ENCODE results near the gene STXBP6.

STXBP6 gene

GRCh38 chr14:24859559-24859958 is 190.4 kb downstream of the STXBP6 start (continued):
- TF ChIP-seq ZSCAN23 (tag by site-specific recombination; IDR thresholded peaks at IDR 0.05) = no peak

- H3K9me3 ChIP-seq (ENCODE audit: control insufficient read depth, insufficient read depth, low read depth, low read length) = no peaks in the 10 kb centered on the region
- no peak for TF ChIP-seq ZBTB26 (tag by site-specific recombination; optimal IDR thresholded peaks at IDR 0.05)
- TF ChIP-seq GLI2 (tag by site-specific recombination; IDR thresholded peaks at IDR 0.05; ENCODE audit: borderline replicate concordance, low read depth) = no peak
- no peak for TF ChIP-seq ZNF433 (tag by site-specific recombination; IDR thresholded peaks at IDR 0.05; ENCODE audit: low read depth)
- TF ChIP-seq ZNF48 (tag by site-specific recombination; IDR thresholded peaks at IDR 0.05) = no peak
- no peak for TF ChIP-seq ZNF391 (tag by site-specific recombination; IDR thresholded peaks at IDR 0.05; ENCODE audit: borderline replicate concordance, low read depth)
- TF ChIP-seq PATZ1 (tag by site-specific recombination; IDR thresholded peaks at IDR 0.05) = no peak
- H3K4me1 ChIP-seq (ENCODE audit: control insufficient read depth, insufficient read depth, low read length) = no peaks in the 10 kb centered on the region
- H3K36me3 ChIP-seq (ENCODE audit: control insufficient read depth in 2 of 2, insufficient read depth in 1 of 2, low read length in 2 of 2) = peaks cover 0 to 6% of the 10 kb centered on the region in 2 experiments; a peak in 1 of 3 replicates
- no peak overlapping the region for H3K4me3 ChIP-seq (ENCODE audit: low read depth, low read length)
- ChIA-PET CTCF (interaction anchor here (0.5 to 1.2 kb wide), 2 partner anchors 22 to 52 kb away, joined by 4 to 5 read pairs; no protein-coding TSS in a partner anchor), POLR2A (no interaction called here)
- no peak overlapping the region for H3K27ac ChIP-seq (ENCODE audit: extremely low read depth, low read depth, low read length)
Observed at GRCh38 chr14:24858684-24859083, 191.3 kb downstream of the STXBP6 start.

GRCh38 chr14:24858052-24858451 is 191.9 kb downstream of the STXBP6 start:
- Histone ChIP-seq H3K4me3 (ENCODE audit: low read depth, low read length) (no peak overlapping the region), H3K4me1 (ENCODE audit: control insufficient read depth, insufficient read depth, low read length) (no peaks in the 10 kb centered on the region), H3K9me3 (ENCODE audit: control insufficient read depth, insufficient read depth, low read depth, low read length) (no peaks in the 10 kb centered on the region), H3K36me3 (ENCODE audit: control insufficient read depth in 2 of 2, insufficient read depth in 1 of 2, low read length in 2 of 2) (peaks cover 0 to 6% of the 10 kb centered on the region in 2 experiments; a peak in 1 of 3 replicates), H3K27ac (ENCODE audit: extremely low read depth, low read depth, low read length) (no peak overlapping the region)
- CTCF ChIA-PET = interaction anchor here (1.2 kb wide), 1 partner anchor 52 kb away, joined by 4 read pairs; no protein-coding TSS in a partner anchor
- POLR2A ChIA-PET = no interaction called here
- TF ChIP-seq ZNF184 (tag by site-specific recombination; IDR thresholded peaks at IDR 0.05) (no peak), ZBTB21 (tag by site-specific recombination; IDR thresholded peaks at IDR 0.05) (no peak), OVOL3 (tag by site-specific recombination; IDR thresholded peaks at IDR 0.05) (no peak), REST (tag by site-specific recombination; IDR thresholded peaks at IDR 0.05) (no peak), TRIM28 (IDR thresholded peaks at IDR 0.05; ENCODE audit: borderline replicate concordance, low read length) (no peak), ZNF391 (tag by site-specific recombination; IDR thresholded peaks at IDR 0.05; ENCODE audit: borderline replicate concordance, low read depth) (no peak), ZNF488 (tag by site-specific recombination; IDR thresholded peaks at IDR 0.05) (no peak), ZNF10 (tag by site-specific recombination; IDR thresholded peaks at IDR 0.05) (no peak), PRDM10 (tag by site-specific recombination; IDR thresholded peaks at IDR 0.05) (no peak), ZNF26 (tag by site-specific recombination; IDR thresholded peaks at IDR 0.05) (no peak), KLF10 (tag by site-specific recombination; IDR thresholded peaks at IDR 0.05) (no peak), MEIS1 (CRISPR knock-in tag; IDR thresholded peaks at IDR 0.05; ENCODE audit: borderline replicate concordance) (no peak), ZNF239 (tag by site-specific recombination; IDR thresholded peaks at IDR 0.05) (no peak), ZFP37 (tag by site-specific recombination; IDR thresholded peaks at IDR 0.05) (no peak)

Measured in HEK293 (cell line).